Kidney (tissue), 14 donors: ENCODE results near the gene MRGPRX3. TPM values are rescaled to one million over a fixed set of nuclear protein-coding genes. Genes with fewer than 3 reads are reported as not detected.

Source experiments
- DNase-seq, 5 donors: peaks; one replicate each; pipeline ENCODE4 v3.0.0-alpha.2; 2013 to 2020
- FAIRE-seq: peaks from 2 replicates; lab custom pipeline; 2012; peaks lifted over from hg19 to GRCh38; lab: Jason Lieb, UNC
- H3K27ac ChIP-seq, 2 donors: one replicate each; pipeline ENCODE4 v1.7.0; 2013; ENCODE audit warnings: low read depth in 2 of 2, low read length in 2 of 2, inconsistent platforms in 1 of 2
- H3K27me3 ChIP-seq: one replicate; pipeline ENCODE4 v1.7.1; 2013; ENCODE audit warnings: low read length, inconsistent platforms; ENCODE audit not compliant: control insufficient read depth, insufficient read depth
- H3K36me3 ChIP-seq, 3 donors: one replicate each; pipeline versions ENCODE4 v1.7.0 to v1.7.1; 2013; ENCODE audit warnings: low read length in 3 of 3, control low read depth in 1 of 3, inconsistent platforms in 1 of 3; ENCODE audit not compliant: insufficient read depth in 3 of 3, control insufficient read depth in 2 of 3
- H3K4me1 ChIP-seq, 3 donors: one replicate each; pipeline versions ENCODE4 v1.7.0 to v1.7.1; 2013; ENCODE audit warnings: low read length in 3 of 3, inconsistent platforms in 1 of 3, low read depth in 1 of 3; ENCODE audit not compliant: control insufficient read depth in 2 of 3, insufficient read depth in 2 of 3
- H3K4me3 ChIP-seq, 3 donors: one replicate each; pipeline versions ENCODE4 v1.7.0 to v1.8.1; 2013; ENCODE audit warnings: low read length in 3 of 3, control low read depth in 1 of 3, inconsistent platforms in 1 of 3
- H3K9ac ChIP-seq, 3 donors: one replicate each; pipeline versions ENCODE4 v1.7.0 to v1.7.1; 2013; ENCODE audit warnings: low read length in 3 of 3, control low read depth in 1 of 3, inconsistent platforms in 1 of 3
- H3K9me3 ChIP-seq, 3 donors: one replicate each; pipeline versions ENCODE4 v1.7.0 to v1.7.1; 2013; ENCODE audit warnings: low read length in 3 of 3, control low read depth in 1 of 3, inconsistent platforms in 1 of 3; ENCODE audit not compliant: control insufficient read depth in 2 of 3, insufficient read depth in 1 of 3
- CTCF ChIP-seq: IDR thresholded peaks from 3 replicates; pipeline ENCODE4 v1.5.1; 2012; ENCODE audit warnings: mild to moderate bottlenecking, moderate library complexity, borderline replicate concordance; ENCODE audit not compliant: insufficient read depth; ENCODE audit errors: extremely low read depth
- intact Hi-C: fragments of 100-400 bp; cut with DNase I; formaldehyde crosslinking; loops from one replicate; pipeline ENCODE4 v1.11.1; 2022
- polyA plus RNA-seq: library from polyadenylated mRNA; stranded (reverse); fragments of 350-450 nt; fragmentation: Illumina TruSeq; extraction: RNeasy Lipid Tissue Mini Kit (QIAGEN cat#74804); gene quantifications from one replicate; pipeline ENCODE4 v1.2.3, GENCODE V29; 2014; ENCODE audit warnings: low read depth, low replicate concordance; ENCODE audit not compliant: insufficient read depth
- total RNA-seq: library from RNA; stranded (reverse); fragmentation: NEBNext Ultra II Directional; extraction: Animal tissue kit (Norgen Biotek cat#: 25700); gene quantifications from one replicate; pipeline ENCODE4 v1.2.1, GENCODE V29; 2021
- donor health status: control.
- donor health status: control.
- donor health status: control.
- donor health status: control.
- donor health status: control.
- donor health status: DM: yes; HTN: yes; CAD: no.
- donor health status: Normal renal cell carcinoma (clear cell type).

MRGPRX3 gene
- total and polyA plus RNA-seq, 2 donors from 2014 or later = not detected

- Histone ChIP-seq H3K4me1 (no peaks in the 10 kb centered on the region), H3K27me3 (no peaks in the 10 kb centered on the region), H3K9me3 (no peaks in the 10 kb centered on the region), H3K27ac (no peak overlapping the region), H3K9ac (no peak overlapping the region), H3K36me3 (no peaks in the 10 kb centered on the region), H3K4me3 (no peak overlapping the region)
- intact Hi-C loops = no loop called here
- no peak for TF ChIP-seq CTCF
- FAIRE-seq (no peak), DNase-seq (no peak)
Observed at GRCh38 chr11:18135308-18135707, 2.9 kb downstream of the MRGPRX3 start.

GRCh38 chr11:18137186-18137800 is 4.9 kb downstream of the MRGPRX3 start:
- no peaks in the 10 kb centered on the region for H3K4me1 ChIP-seq
- H3K9ac ChIP-seq = no peak overlapping the region
- intact Hi-C loops = no loop called here
- FAIRE-seq (no peak), DNase-seq (no peak)
- no peaks in the 10 kb centered on the region for H3K27me3 ChIP-seq
- no peak overlapping the region for H3K27ac ChIP-seq
- no peaks in the 10 kb centered on the region for H3K9me3 ChIP-seq
- H3K36me3 ChIP-seq = no peaks in the 10 kb centered on the region
- TF ChIP-seq CTCF = no peak
- H3K4me3 ChIP-seq = no peak overlapping the region

- FAIRE-seq (no peak), DNase-seq (no peak)
- no peaks in the 10 kb centered on the region for H3K4me1 ChIP-seq
- no peak for TF ChIP-seq CTCF
- no peaks in the 10 kb centered on the region for H3K36me3 ChIP-seq
- H3K27ac ChIP-seq = no peak overlapping the region
- intact Hi-C loops = no loop called here
- no peaks in the 10 kb centered on the region for H3K27me3 ChIP-seq
- no peak overlapping the region for H3K4me3 ChIP-seq
- H3K9ac ChIP-seq = no peak overlapping the region
- no peaks in the 10 kb centered on the region for H3K9me3 ChIP-seq
Observed at GRCh38 chr11:18140145-18140544, 7.8 kb downstream of the MRGPRX3 start.

- FAIRE-seq = no peak
- TF ChIP-seq CTCF = no peak
Observed at GRCh38 chr11:18144243-18144642, 11.9 kb downstream of the MRGPRX3 start.

More at GRCh38 chr11:18144243-18144642, 11.9 kb downstream of the MRGPRX3 start:
- intact Hi-C loops = no loop called here
- Histone ChIP-seq H3K27me3 (no peaks in the 10 kb centered on the region), H3K4me3 (no peak overlapping the region), H3K4me1 (no peaks in the 10 kb centered on the region), H3K36me3 (no peaks in the 10 kb centered on the region), H3K9me3 (no peaks in the 10 kb centered on the region), H3K9ac (no peak overlapping the region), H3K27ac (no peak overlapping the region)
- no peak for DNase-seq
